H9 (cell line): ENCODE results near the gene CAPSL. TPM values are rescaled to one million over a fixed set of nuclear protein-coding genes. Genes with fewer than 3 reads are reported as not detected.

Experiments
- DNase-seq: peaks from one replicate; pipeline ENCODE4 v3.0.0-alpha.2; 2017
- H2AFZ ChIP-seq: one replicate; pipeline ENCODE4 v1.6.1; 2013; ENCODE audit warnings: mild to moderate bottlenecking, low read length, control low read depth, moderate library complexity
- H2AK5ac ChIP-seq: 2 replicates; pipeline ENCODE4 v1.6.1; 2013; ENCODE audit warnings: low read length, control low read depth, mixed read lengths; ENCODE audit not compliant: insufficient read length
- H2BK120ac ChIP-seq: one replicate; pipeline ENCODE4 v1.6.1; 2013; ENCODE audit warnings: low read depth, mild to moderate bottlenecking, low read length, control low read depth, inconsistent platforms; ENCODE audit not compliant: poor library complexity, severe bottlenecking
- H2BK12ac ChIP-seq: 2 replicates; pipeline ENCODE4 v1.6.1; 2013; ENCODE audit warnings: low read length, control low read depth, mixed read lengths, low read depth; ENCODE audit not compliant: insufficient read length
- H2BK15ac ChIP-seq: 2 replicates; pipeline ENCODE4 v1.6.1; 2013; ENCODE audit warnings: low read depth, low read length, control low read depth
- H2BK20ac ChIP-seq: one replicate; pipeline ENCODE4 v1.6.1; 2013; ENCODE audit warnings: low read depth, mild to moderate bottlenecking, low read length, control low read depth, inconsistent platforms; ENCODE audit not compliant: poor library complexity, severe bottlenecking
- H2BK5ac ChIP-seq: 2 replicates; pipeline ENCODE4 v1.6.1; 2013; ENCODE audit warnings: low read length, control low read depth, mixed read lengths; ENCODE audit not compliant: insufficient read length
- H3K14ac ChIP-seq: 2 replicates; pipeline ENCODE4 v1.6.1; 2013; ENCODE audit warnings: low read length, control low read depth; ENCODE audit not compliant: insufficient read depth
- H3K18ac ChIP-seq: 2 replicates; pipeline ENCODE4 v1.6.1; 2013; ENCODE audit warnings: low read depth, mild to moderate bottlenecking, mixed read lengths, low read length, control low read depth; ENCODE audit not compliant: insufficient read length
- H3K23ac ChIP-seq: 2 replicates; pipeline ENCODE4 v1.6.1; 2013; ENCODE audit warnings: low read length, control low read depth, mixed read lengths, low read depth; ENCODE audit not compliant: insufficient read length
- H3K23me2 ChIP-seq: 2 replicates; pipeline ENCODE4 v1.6.1; 2013; ENCODE audit warnings: low read depth, mild to moderate bottlenecking, mixed read lengths, low read length, control low read depth; ENCODE audit not compliant: insufficient read length, poor library complexity, severe bottlenecking
- H3K27ac ChIP-seq: 2 replicates; pipeline ENCODE4 v1.5.1; 2013; ENCODE audit warnings: low read length, control low read depth, mixed read lengths, low read depth; ENCODE audit not compliant: insufficient read length
- H3K27me3 ChIP-seq: 2 replicates; pipeline ENCODE4 v1.6.1; 2013; ENCODE audit warnings: low read length, control low read depth, inconsistent platforms; ENCODE audit not compliant: insufficient read depth
- H3K4ac ChIP-seq: 2 replicates; pipeline ENCODE4 v1.6.1; 2013; ENCODE audit warnings: low read depth, mild to moderate bottlenecking, control low read depth, inconsistent platforms, low read length, moderate library complexity
- H3K4me1 ChIP-seq: 2 replicates; pipeline ENCODE4 v1.6.1; 2013; ENCODE audit warnings: low read length, control low read depth, inconsistent platforms; ENCODE audit not compliant: insufficient read depth
- H3K4me2 ChIP-seq: 2 replicates; pipeline ENCODE4 v1.6.1; 2013; ENCODE audit warnings: low read length, control low read depth, mixed read lengths; ENCODE audit not compliant: insufficient read length, insufficient read depth
- H3K56ac ChIP-seq: 2 replicates; pipeline ENCODE4 v1.6.1; 2013; ENCODE audit warnings: low read depth, mild to moderate bottlenecking, mixed read lengths, low read length, control low read depth; ENCODE audit not compliant: insufficient read length
- H3K79me1 ChIP-seq: 2 replicates; pipeline ENCODE4 v1.6.1; 2013; ENCODE audit warnings: low read depth, mild to moderate bottlenecking, moderate library complexity, low read length, control low read depth, inconsistent platforms; ENCODE audit not compliant: insufficient read depth, poor library complexity, severe bottlenecking
- H3K79me2 ChIP-seq: 2 replicates; pipeline ENCODE4 v1.6.1; 2013; ENCODE audit warnings: low read length, control low read depth, inconsistent platforms; ENCODE audit not compliant: insufficient read depth
- H3K9ac ChIP-seq: 2 replicates; pipeline ENCODE4 v1.6.1; 2013; ENCODE audit warnings: low read length, control low read depth, mixed read lengths; ENCODE audit not compliant: insufficient read length; ENCODE audit errors: extremely low read depth
- H3K9me3 ChIP-seq: one replicate; pipeline ENCODE4 v1.6.1; 2013; ENCODE audit warnings: low read depth, low read length, inconsistent platforms; ENCODE audit not compliant: control insufficient read depth
- H3T11ph ChIP-seq: one replicate; pipeline ENCODE4 v1.6.1; 2013; ENCODE audit warnings: mild to moderate bottlenecking, low read length, control low read depth, inconsistent platforms
- H4K20me1 ChIP-seq: one replicate; pipeline ENCODE4 v1.6.1; 2013; ENCODE audit not compliant: control insufficient read depth, insufficient read length, insufficient read depth
- H4K5ac ChIP-seq: 2 replicates; pipeline ENCODE4 v1.6.1; 2013; ENCODE audit warnings: low read depth, mild to moderate bottlenecking, mixed read lengths, low read length, control low read depth; ENCODE audit not compliant: insufficient read length
- H4K8ac ChIP-seq: replicated peaks from 2 replicates; pipeline ENCODE4 v1.6.1; 2013; ENCODE audit warnings: low read length, control low read depth, mixed read lengths, low read depth; ENCODE audit not compliant: insufficient read length
- H4K91ac ChIP-seq: 2 replicates; pipeline ENCODE4 v1.6.1; 2013; ENCODE audit warnings: low read depth, mild to moderate bottlenecking, moderate library complexity, mixed read lengths, low read length, control low read depth; ENCODE audit not compliant: insufficient read length
- H3K27ac Mint-ChIP-seq, 3 experiments: 2 replicates in 2 of 3; 3 replicates in 1 of 3; pipeline ENCODE4 v1.8.0; 2020 to 2021; ENCODE audit warnings: mixed read lengths in 3 of 3, mild to moderate bottlenecking in 1 of 3, moderate library complexity in 1 of 3
- H3K27me3 Mint-ChIP-seq: 2 replicates; pipeline ENCODE4 v1.8.0; 2021; ENCODE audit warnings: low read depth, mild to moderate bottlenecking, moderate library complexity, mixed read lengths
- H3K36me3 Mint-ChIP-seq, 3 experiments: 2 replicates in 2 of 3; 3 replicates in 1 of 3; pipeline ENCODE4 v1.8.0; 2020 to 2021; ENCODE audit warnings: low read depth in 3 of 3, mixed read lengths in 3 of 3; ENCODE audit not compliant: insufficient read depth in 1 of 3
- H3K4me1 Mint-ChIP-seq, 2 experiments: 2 replicates each; pipeline ENCODE4 v1.8.0; 2020; ENCODE audit warnings: mixed read lengths in 2 of 2
- H3K4me3 Mint-ChIP-seq, 2 experiments: 2 replicates in 1 of 2; 3 replicates in 1 of 2; pipeline ENCODE4 v1.8.0; 2020 to 2021; ENCODE audit warnings: mild to moderate bottlenecking in 2 of 2, mixed read lengths in 2 of 2, moderate library complexity in 1 of 2
- H3K9me3 Mint-ChIP-seq, 2 experiments: 2 replicates in 1 of 2; 3 replicates in 1 of 2; pipeline ENCODE4 v1.8.0; 2020; ENCODE audit warnings: mild to moderate bottlenecking in 2 of 2, mixed read lengths in 2 of 2, moderate library complexity in 1 of 2
- WGBS: extraction: QIAGEN DNeasy Blood & Tissue Kit; methylation state at CpG from one replicate; pipeline ENCODE4 v1.1.7; 2013; ENCODE audit warnings: missing lambda C conversion rate, low lambda C conversion rate, mixed read lengths; ENCODE audit not compliant: insufficient read length; ENCODE audit errors: extremely low coverage; 5-methylcytosine and 5-hydroxymethylcytosine counted together
- total RNA-seq: library from RNA; stranded (reverse); gene quantifications from 2 replicates; pipeline ENCODE4 v1.2.1, GENCODE V29; 2021
- TF ChIP-seq, protein P1 (sequence below): fragments of 200-600 bp; sonication (generic); conservative IDR thresholded peaks from 3 replicates; pipeline ENCODE4 v1.8.0; 2021; ENCODE audit warnings: antibody characterized with exemption, mild to moderate bottlenecking

CAPSL gene
- total RNA-seq, 1 experiment from 2014 or later = not detected

- no peak overlapping the region for H3K27ac Mint-ChIP-seq
- H2AK5ac ChIP-seq = no peak overlapping the region
- no peak overlapping the region for H3K4ac ChIP-seq
- no peak overlapping the region for H2BK20ac ChIP-seq
- H3K79me2 ChIP-seq = no peaks in the 10 kb centered on the region
- H3K27ac ChIP-seq = no peak overlapping the region
- H3K23me2 ChIP-seq = no peaks in the 10 kb centered on the region
- no peaks in the 10 kb centered on the region for H3K4me1 ChIP-seq
- H3K27me3 ChIP-seq = no peaks in the 10 kb centered on the region
- no peak overlapping the region for H2AFZ ChIP-seq
- no CpG with 5 or more reads among the region's 5 CpGs for WGBS
- no peak overlapping the region for H2BK120ac ChIP-seq
- H3K56ac ChIP-seq = no peak overlapping the region
- H2BK15ac ChIP-seq = no peak overlapping the region
- no peak overlapping the region for H3K4me3 Mint-ChIP-seq
- H3K27me3 Mint-ChIP-seq = no peaks in the 10 kb centered on the region
- no peaks in the 10 kb centered on the region for H3K4me1 Mint-ChIP-seq
- no peak overlapping the region for H4K91ac ChIP-seq
- H3K79me1 ChIP-seq = no peaks in the 10 kb centered on the region
- H4K20me1 ChIP-seq = no peaks in the 10 kb centered on the region
- H2BK5ac ChIP-seq = no peak overlapping the region
- H3K23ac ChIP-seq = no peak overlapping the region
- H3K18ac ChIP-seq = no peak overlapping the region
- no peak overlapping the region for H3K9ac ChIP-seq
- H3K4me2 ChIP-seq = no peak overlapping the region
- no peaks in the 10 kb centered on the region for H3K9me3 ChIP-seq
- H3T11ph ChIP-seq = no peak overlapping the region
- no peak overlapping the region for H2BK12ac ChIP-seq
- no peak for DNase-seq
- H3K36me3 Mint-ChIP-seq = no peaks in the 10 kb centered on the region; a peak in 1 of 7 replicates
- TF ChIP-seq, protein P1, sequence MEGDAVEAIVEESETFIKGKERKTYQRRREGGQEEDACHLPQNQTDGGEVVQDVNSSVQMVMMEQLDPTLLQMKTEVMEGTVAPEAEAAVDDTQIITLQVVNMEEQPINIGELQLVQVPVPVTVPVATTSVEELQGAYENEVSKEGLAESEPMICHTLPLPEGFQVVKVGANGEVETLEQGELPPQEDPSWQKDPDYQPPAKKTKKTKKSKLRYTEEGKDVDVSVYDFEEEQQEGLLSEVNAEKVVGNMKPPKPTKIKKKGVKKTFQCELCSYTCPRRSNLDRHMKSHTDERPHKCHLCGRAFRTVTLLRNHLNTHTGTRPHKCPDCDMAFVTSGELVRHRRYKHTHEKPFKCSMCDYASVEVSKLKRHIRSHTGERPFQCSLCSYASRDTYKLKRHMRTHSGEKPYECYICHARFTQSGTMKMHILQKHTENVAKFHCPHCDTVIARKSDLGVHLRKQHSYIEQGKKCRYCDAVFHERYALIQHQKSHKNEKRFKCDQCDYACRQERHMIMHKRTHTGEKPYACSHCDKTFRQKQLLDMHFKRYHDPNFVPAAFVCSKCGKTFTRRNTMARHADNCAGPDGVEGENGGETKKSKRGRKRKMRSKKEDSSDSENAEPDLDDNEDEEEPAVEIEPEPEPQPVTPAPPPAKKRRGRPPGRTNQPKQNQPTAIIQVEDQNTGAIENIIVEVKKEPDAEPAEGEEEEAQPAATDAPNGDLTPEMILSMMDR = no peak
- no peak overlapping the region for H4K8ac ChIP-seq
- H4K5ac ChIP-seq = no peak overlapping the region
- no peaks in the 10 kb centered on the region; a peak in 2 of 5 replicates for H3K9me3 Mint-ChIP-seq
- no peak overlapping the region for H3K14ac ChIP-seq
Measured at GRCh38 chr5:35890021-35891020, 48.1 kb downstream of the CAPSL start.
